Stimulated activated naive CD8-positive, alpha-beta T cell treated with anti-CD3 and anti-CD28 coated beads, Interleukin-15, Interleukin-2, amounts not matched to agents 100 ng/mL and 50 ng/mL, for 24 hours (primary cell): ENCODE measurements around the gene CBFA2T2.
"Not testable (repeated sequence)": the region's sequence is repeated elsewhere in the genome, so short reads cannot be mapped to it uniquely, and the experiment has no call there.

Experiments used
- H3K27ac Mint-ChIP-seq: one replicate; pipeline ENCODE4 v1.8.0; 2021; ENCODE audit warnings: mild to moderate bottlenecking, mixed read lengths
- H3K27me3 Mint-ChIP-seq: one replicate; pipeline ENCODE4 v1.8.0; 2021; ENCODE audit warnings: mixed read lengths
- H3K36me3 Mint-ChIP-seq: one replicate; pipeline ENCODE4 v1.8.0; 2021; ENCODE audit warnings: low read depth, mixed read lengths
- H3K4me1 Mint-ChIP-seq: one replicate; pipeline ENCODE4 v1.8.0; 2021; ENCODE audit warnings: low read depth, mixed read lengths
- H3K4me3 Mint-ChIP-seq: one replicate; pipeline ENCODE4 v1.8.0; 2021; ENCODE audit warnings: mild to moderate bottlenecking, mixed read lengths
- H3K9me3 Mint-ChIP-seq: one replicate; pipeline ENCODE4 v1.8.0; 2021; ENCODE audit warnings: mixed read lengths

CBFA2T2 gene

DNA sequence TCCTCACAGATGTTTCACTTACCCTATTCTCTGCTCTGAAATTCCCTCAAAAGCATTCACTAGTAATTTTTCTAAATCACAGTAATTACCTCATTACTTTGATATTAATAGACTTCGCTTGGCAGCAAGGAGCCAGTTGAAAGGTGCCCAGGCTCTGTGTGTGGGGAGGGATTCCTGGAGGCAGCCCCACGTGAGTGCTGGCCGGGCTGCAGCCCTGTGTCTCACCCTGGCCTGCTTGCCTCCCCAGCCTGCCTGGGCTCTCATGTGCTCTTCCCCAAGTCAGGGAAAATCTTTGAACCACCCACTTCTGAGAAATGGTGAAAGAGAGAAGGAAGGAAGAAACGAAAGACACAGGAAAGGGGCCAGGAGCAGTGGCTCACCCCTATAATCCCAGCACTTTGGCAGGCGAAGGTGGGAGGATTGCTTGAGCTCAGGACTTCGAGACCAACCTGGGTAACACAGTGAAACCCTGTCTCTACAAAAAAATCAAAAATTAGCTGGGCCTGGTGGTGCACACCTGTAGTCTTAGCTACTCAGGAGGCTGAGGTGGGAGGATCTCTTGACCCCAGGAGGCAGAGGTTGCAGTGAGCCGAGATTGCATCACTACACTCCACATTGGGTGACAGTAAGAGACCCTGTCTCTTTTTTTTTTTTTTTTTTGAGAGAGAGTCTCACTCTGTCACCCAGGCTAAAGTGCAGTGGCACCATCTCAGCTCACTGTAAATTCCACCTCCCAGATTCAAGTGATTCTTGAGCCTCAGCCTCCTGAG is 26.4 kb upstream of the CBFA2T2 start:
- Mint-ChIP-seq H3K4me3 (no peak overlapping the region), H3K4me1 (no peaks in the 10 kb centered on the region), H3K27ac (no peak overlapping the region), H3K27me3 (no peaks in the 10 kb centered on the region), H3K36me3 (no peaks in the 10 kb centered on the region), H3K9me3 (no peaks in the 10 kb centered on the region)

- H3K36me3 Mint-ChIP-seq, H3K4me3 Mint-ChIP-seq, H3K27me3 Mint-ChIP-seq, H3K27ac Mint-ChIP-seq, H3K4me1 Mint-ChIP-seq, H3K9me3 Mint-ChIP-seq: not testable (repeated sequence)
These were observed 25.1 kb upstream of the CBFA2T2 start for GRCh38 chr20:33464759-33465158.

GRCh38 chr20:33465481-33466302 is 24.2 kb upstream of the CBFA2T2 start:
- no peaks in the 10 kb centered on the region for H3K9me3 Mint-ChIP-seq
- no peak overlapping the region for H3K4me3 Mint-ChIP-seq
- no peaks in the 10 kb centered on the region for H3K4me1 Mint-ChIP-seq
- no peaks in the 10 kb centered on the region for H3K27me3 Mint-ChIP-seq
- no peaks in the 10 kb centered on the region for H3K36me3 Mint-ChIP-seq
- H3K27ac Mint-ChIP-seq, result no peak overlapping the region

- H3K27ac Mint-ChIP-seq, result no peak overlapping the region
- no peaks in the 10 kb centered on the region for H3K36me3 Mint-ChIP-seq
- H3K4me1 Mint-ChIP-seq, result no peaks in the 10 kb centered on the region
- H3K4me3 Mint-ChIP-seq, result no peak overlapping the region
- no peaks in the 10 kb centered on the region for H3K27me3 Mint-ChIP-seq
- no peaks in the 10 kb centered on the region for H3K9me3 Mint-ChIP-seq
These were observed 23.6 kb upstream of the CBFA2T2 start for GRCh38 chr20:33466303-33466646.

- H3K9me3 Mint-ChIP-seq, result no peaks in the 10 kb centered on the region
- H3K4me3 Mint-ChIP-seq, result no peak overlapping the region
- H3K4me1 Mint-ChIP-seq, result no peaks in the 10 kb centered on the region
- no peaks in the 10 kb centered on the region for H3K36me3 Mint-ChIP-seq
- H3K27me3 Mint-ChIP-seq, result no peaks in the 10 kb centered on the region
- no peak overlapping the region for H3K27ac Mint-ChIP-seq
These were observed 19.4 kb upstream of the CBFA2T2 start for GRCh38 chr20:33470457-33470856.

DNA sequence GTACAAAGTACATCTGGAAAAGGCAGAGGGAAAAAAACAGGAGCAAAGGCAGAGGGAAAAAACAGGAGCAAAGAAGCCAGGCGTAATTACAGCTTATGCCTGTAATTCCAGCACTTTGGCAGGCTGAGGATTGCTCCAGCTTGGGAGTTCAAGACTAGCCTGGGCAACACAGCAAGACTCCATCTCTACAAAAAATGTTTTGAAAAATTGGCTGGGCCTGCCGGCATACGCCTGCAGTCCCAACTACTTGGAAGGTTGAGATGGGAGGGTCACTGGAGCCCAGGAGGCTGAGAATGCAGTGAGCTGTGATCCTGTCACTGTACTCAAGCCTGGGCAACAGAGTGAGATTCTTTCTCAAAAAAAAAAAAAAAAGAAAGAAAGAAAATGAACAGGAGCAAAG is 19.0 kb upstream of the CBFA2T2 start:
- H3K4me3 Mint-ChIP-seq, result no peak overlapping the region
- no peak overlapping the region for H3K27ac Mint-ChIP-seq
- no peaks in the 10 kb centered on the region for H3K27me3 Mint-ChIP-seq
- H3K9me3 Mint-ChIP-seq, result no peaks in the 10 kb centered on the region
- no peaks in the 10 kb centered on the region for H3K4me1 Mint-ChIP-seq
- H3K36me3 Mint-ChIP-seq, result no peaks in the 10 kb centered on the region

- H3K36me3 Mint-ChIP-seq, result no peaks in the 10 kb centered on the region
- no peaks in the 10 kb centered on the region for H3K27me3 Mint-ChIP-seq
- H3K4me1 Mint-ChIP-seq, result no peaks in the 10 kb centered on the region
- no peaks in the 10 kb centered on the region for H3K9me3 Mint-ChIP-seq
- no peak overlapping the region for H3K4me3 Mint-ChIP-seq
- H3K27ac Mint-ChIP-seq, result no peak overlapping the region
These were observed 16.9 kb upstream of the CBFA2T2 start for GRCh38 chr20:33472868-33473435.

DNA sequence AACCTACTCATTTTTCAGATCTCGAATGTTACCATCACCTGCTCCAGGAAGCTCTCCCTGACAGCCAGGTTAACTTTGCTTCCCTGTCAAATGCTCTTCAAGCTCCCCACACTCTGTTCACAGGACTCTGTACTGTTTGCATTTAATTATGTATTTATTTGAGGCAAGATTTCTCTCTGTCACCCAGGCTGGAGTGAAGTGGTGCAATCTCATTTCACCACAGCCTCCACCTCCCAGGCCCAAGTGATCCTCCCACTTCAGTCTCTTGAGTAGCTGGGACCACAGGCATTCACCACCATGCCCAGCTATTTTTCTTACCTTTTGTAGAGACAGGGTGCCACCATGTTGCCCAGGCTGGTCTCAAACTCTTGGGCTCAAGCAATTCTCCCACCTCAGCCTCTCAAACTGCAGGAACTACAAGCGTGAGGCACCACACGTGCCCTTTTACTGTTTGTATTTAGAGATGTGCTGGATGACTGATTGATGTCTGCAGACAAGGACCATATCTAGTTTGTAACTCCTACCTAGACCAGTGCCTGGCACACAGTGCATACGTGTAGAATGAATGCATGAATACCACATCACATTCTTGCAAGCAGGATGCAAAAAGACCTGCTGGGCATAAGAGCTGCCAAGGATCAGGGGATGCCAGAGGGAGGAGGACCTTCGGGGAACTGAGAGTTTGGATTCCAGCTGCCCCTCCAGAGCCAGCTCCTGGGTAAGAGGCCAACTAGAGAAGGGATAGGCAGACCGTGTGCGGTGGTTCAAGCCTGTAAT is 15.6 kb upstream of the CBFA2T2 start:
- H3K9me3 Mint-ChIP-seq, result no peaks in the 10 kb centered on the region
- H3K27ac Mint-ChIP-seq, result no peak overlapping the region
- H3K27me3 Mint-ChIP-seq, result no peaks in the 10 kb centered on the region
- no peak overlapping the region for H3K4me3 Mint-ChIP-seq
- H3K4me1 Mint-ChIP-seq, result no peaks in the 10 kb centered on the region
- no peaks in the 10 kb centered on the region for H3K36me3 Mint-ChIP-seq

DNA sequence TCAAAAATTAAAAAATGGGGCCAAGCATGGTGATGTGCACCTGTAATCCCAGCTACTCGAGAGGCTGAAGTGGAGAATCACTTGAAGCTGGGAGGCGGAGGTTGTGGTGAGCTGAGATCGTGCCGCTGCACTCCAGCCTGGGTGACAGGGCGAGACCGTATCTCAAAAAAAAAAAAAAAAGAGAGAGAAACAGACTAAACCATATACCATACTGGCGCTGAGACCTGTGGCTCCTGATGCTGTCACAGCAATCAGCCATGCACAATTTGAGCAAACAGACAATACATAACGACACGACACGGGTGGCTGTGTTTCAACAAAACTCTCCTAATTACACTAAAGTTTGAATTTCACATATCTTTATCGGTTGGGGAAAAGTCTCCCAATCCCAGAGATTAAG is 14.9 kb upstream of the CBFA2T2 start:
- no peak overlapping the region for H3K4me3 Mint-ChIP-seq
- no peaks in the 10 kb centered on the region for H3K36me3 Mint-ChIP-seq
- no peaks in the 10 kb centered on the region for H3K9me3 Mint-ChIP-seq
- no peak overlapping the region for H3K27ac Mint-ChIP-seq
- H3K4me1 Mint-ChIP-seq, result no peaks in the 10 kb centered on the region
- no peaks in the 10 kb centered on the region for H3K27me3 Mint-ChIP-seq

GRCh38 chr20:33475381-33476152 is 14.3 kb upstream of the CBFA2T2 start:
- Mint-ChIP-seq H3K9me3 (no peaks in the 10 kb centered on the region), H3K36me3 (no peaks in the 10 kb centered on the region), H3K4me1 (no peaks in the 10 kb centered on the region), H3K27ac (no peak overlapping the region), H3K27me3 (no peaks in the 10 kb centered on the region), H3K4me3 (no peak overlapping the region)

- Mint-ChIP-seq H3K27ac (no peak overlapping the region), H3K36me3 (no peaks in the 10 kb centered on the region), H3K27me3 (no peaks in the 10 kb centered on the region), H3K4me1 (no peaks in the 10 kb centered on the region), H3K9me3 (no peaks in the 10 kb centered on the region), H3K4me3 (no peak overlapping the region)
These were observed 12.3 kb upstream of the CBFA2T2 start for GRCh38 chr20:33477386-33478234.

DNA sequence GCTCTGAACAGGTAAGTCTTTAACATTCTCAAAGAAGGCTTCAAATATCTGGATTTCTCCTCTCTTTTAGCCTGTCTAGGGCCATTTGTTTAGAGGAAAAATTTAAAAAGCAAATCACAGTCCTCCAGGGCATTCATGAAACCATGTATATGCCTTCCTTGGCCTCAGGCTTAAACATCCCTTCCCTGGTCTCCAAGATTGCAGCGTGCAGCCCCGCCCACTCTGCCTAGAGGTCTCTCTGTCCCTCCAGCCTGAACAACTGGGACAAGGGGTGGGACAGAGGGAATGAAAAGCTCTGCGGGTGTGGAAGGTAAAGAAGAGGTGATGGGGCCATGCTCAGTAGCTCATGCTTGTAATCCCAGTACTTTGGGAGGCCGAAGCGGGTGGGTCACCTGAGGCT is 9.8 kb upstream of the CBFA2T2 start:
- Mint-ChIP-seq H3K36me3 (no peaks in the 10 kb centered on the region), H3K9me3 (no peaks in the 10 kb centered on the region), H3K4me3 (no peak overlapping the region), H3K27ac (no peak overlapping the region), H3K27me3 (no peaks in the 10 kb centered on the region), H3K4me1 (no peaks in the 10 kb centered on the region)

DNA sequence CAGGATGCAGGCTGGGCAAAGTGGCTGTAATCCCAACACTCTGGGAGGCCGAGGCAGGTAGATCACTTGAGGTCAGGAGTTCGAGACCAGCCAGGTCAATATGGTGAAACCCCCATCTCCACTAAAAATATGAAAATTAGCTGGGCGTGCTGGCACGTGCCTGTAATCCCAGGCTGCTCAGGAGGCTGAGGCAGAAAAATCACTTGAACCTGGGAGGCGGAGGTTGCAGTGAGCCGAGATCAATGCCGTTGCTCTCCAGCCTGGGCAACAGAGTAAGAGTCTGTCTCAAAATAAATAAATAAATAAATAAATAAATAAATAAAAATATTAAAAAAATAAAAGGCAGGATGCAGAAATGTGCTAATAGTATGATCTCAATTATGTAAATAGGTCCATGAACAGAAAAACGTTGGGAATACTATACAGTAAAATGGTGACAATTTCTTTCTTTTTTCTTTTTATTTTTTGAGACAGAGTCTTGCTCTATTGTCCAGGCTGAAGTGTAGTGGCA is 8.4 kb upstream of the CBFA2T2 start:
- H3K27ac Mint-ChIP-seq, result no peak overlapping the region
- H3K27me3 Mint-ChIP-seq, result no peaks in the 10 kb centered on the region
- H3K4me1 Mint-ChIP-seq, result no peaks in the 10 kb centered on the region
- no peak overlapping the region for H3K4me3 Mint-ChIP-seq
- H3K36me3 Mint-ChIP-seq, result no peaks in the 10 kb centered on the region
- no peaks in the 10 kb centered on the region for H3K9me3 Mint-ChIP-seq
